Effector memory CD8-positive, alpha-beta T cell (primary cell): ENCODE data around the gene NAPA.

Experiments
- ATAC-seq: fragments of 150-1000 bp; cut with Tn5 transposase; replicated peaks from 2 replicates; pipeline ENCODE4 v1.10.0; 2021; ENCODE audit warnings: mild to moderate bottlenecking, moderate library complexity
- DNase-seq, 3 experiments: peaks; one replicate each; pipeline ENCODE4 v3.0.0; 2021
- H3K27ac Mint-ChIP-seq, 2 donors: one replicate each; pipeline ENCODE4 v1.8.0; 2022; ENCODE audit warnings: mild to moderate bottlenecking in 2 of 2, mixed read lengths in 2 of 2, moderate library complexity in 2 of 2
- H3K27me3 Mint-ChIP-seq, 2 donors: one replicate each; pipeline ENCODE4 v1.8.0; 2022; ENCODE audit warnings: mixed read lengths in 2 of 2
- H3K36me3 Mint-ChIP-seq: one replicate; pipeline ENCODE4 v1.8.0; 2022; ENCODE audit warnings: mild to moderate bottlenecking, moderate library complexity, mixed read lengths; ENCODE audit not compliant: insufficient read depth
- H3K4me1 Mint-ChIP-seq, 2 donors: one replicate each; pipeline ENCODE4 v1.8.0; 2022; ENCODE audit warnings: low read depth in 2 of 2, mixed read lengths in 2 of 2
- H3K4me3 Mint-ChIP-seq, 2 donors: one replicate each; pipeline ENCODE4 v1.8.0; 2022; ENCODE audit warnings: mild to moderate bottlenecking in 2 of 2, mixed read lengths in 2 of 2, moderate library complexity in 2 of 2
- H3K9me3 Mint-ChIP-seq, 2 donors: one replicate each; pipeline ENCODE4 v1.8.0; 2022; ENCODE audit warnings: mixed read lengths in 2 of 2

The NAPA gene

DNA sequence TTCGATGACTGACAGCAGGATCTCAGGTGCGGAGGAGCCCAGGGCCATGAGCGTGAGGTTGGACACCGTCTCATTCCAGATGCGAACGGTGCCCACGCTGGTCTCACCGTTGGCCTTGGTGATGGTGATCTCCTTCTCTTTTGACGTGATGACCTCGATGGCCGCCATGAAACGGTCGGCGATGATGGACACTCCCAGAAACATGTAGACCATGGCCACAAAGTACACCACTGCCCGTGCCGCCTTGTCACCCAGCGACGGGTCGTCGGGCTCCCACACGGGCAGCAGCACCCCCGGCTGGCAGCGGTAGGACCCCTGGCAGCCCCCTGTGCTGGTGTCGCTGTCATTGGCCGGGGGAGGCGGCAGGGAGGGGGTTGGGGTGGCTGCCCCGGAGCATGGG lies 48.9 kb downstream of the NAPA start:
- ATAC-seq, result no peak
- H3K9me3 Mint-ChIP-seq, result no peaks in the 10 kb centered on the region
- peaks cover 37 to 69% of the 10 kb centered on the region in 2 donors for H3K27me3 Mint-ChIP-seq
- no peak overlapping the region for H3K27ac Mint-ChIP-seq
- H3K4me3 Mint-ChIP-seq, result no peak overlapping the region
- no peak for DNase-seq
- H3K4me1 Mint-ChIP-seq, result peaks cover 4 to 7% of the 10 kb centered on the region in 2 donors
- H3K36me3 Mint-ChIP-seq, result peaks cover under 1% of the 10 kb centered on the region

DNA sequence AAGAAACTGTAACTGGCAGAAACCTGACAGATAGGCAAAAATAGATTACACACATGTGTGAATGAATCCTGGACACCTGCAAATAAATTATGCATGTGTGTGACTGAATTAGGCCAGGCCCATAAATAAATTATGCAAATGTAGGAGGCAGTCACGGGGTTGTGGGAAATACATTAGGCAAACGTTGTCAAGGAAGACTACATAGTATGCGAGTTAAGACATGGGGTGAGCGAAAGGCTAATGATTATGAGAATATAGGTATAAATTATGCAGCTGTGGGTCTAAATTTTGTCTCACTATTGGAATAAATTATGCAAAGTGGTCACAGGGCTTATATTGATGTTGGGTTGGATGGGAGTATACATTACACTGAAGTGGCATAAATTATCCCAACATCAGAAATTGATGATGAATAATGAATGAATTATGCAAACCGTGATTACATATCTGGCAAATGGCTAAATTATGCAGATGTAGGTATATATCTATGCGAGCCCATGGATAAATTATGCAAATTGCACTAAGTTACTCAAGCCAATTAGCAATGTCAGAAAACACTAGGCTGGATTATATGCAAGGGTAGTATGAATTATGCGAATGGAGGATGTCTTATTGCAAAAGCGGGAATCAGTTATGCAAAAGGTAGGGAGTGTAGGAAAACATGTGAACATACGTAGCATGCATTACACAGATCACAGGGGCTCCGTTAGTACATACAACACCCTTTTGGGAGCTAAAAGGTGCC lies 50.0 kb downstream of the NAPA start:
- H3K9me3 Mint-ChIP-seq, result no peaks in the 10 kb centered on the region
- H3K27me3 Mint-ChIP-seq, result peaks cover 26 to 58% of the 10 kb centered on the region in 2 donors
- no peak overlapping the region for H3K27ac Mint-ChIP-seq
- H3K36me3 Mint-ChIP-seq, result no peaks in the 10 kb centered on the region
- DNase-seq (no peak), ATAC-seq (no peak)
- H3K4me1 Mint-ChIP-seq, result peaks cover 0 to 4% of the 10 kb centered on the region in 2 donors
- H3K4me3 Mint-ChIP-seq, result no peak overlapping the region

DNA sequence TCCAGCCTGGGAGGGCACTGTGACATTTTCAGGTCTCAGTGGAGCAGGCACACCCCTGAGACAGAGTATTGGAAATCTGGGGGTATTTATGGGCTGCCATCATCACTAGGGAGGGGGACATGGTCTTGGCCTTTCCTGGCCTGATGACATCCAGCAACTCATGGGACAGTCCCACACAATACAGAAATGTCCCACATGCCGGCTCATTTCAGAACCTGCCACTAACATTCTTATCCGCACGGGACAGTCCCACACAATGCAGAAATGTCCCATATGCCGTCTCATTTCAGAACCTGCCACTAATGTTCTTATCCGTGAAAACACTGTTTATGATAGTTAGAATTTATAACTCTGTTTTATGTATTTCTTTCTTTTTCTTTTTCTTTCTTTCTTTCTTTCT lies 53.0 kb downstream of the NAPA start:
- H3K36me3 Mint-ChIP-seq, result no peaks in the 10 kb centered on the region
- H3K4me3 Mint-ChIP-seq, result no peak overlapping the region
- ATAC-seq (no peak), DNase-seq (no peak)
- H3K9me3 Mint-ChIP-seq, result no peaks in the 10 kb centered on the region
- H3K27me3 Mint-ChIP-seq, result peaks cover 6 to 30% of the 10 kb centered on the region in 2 donors
- no peak overlapping the region for H3K27ac Mint-ChIP-seq
- peaks cover 0 to 2% of the 10 kb centered on the region in 2 donors for H3K4me1 Mint-ChIP-seq

DNA sequence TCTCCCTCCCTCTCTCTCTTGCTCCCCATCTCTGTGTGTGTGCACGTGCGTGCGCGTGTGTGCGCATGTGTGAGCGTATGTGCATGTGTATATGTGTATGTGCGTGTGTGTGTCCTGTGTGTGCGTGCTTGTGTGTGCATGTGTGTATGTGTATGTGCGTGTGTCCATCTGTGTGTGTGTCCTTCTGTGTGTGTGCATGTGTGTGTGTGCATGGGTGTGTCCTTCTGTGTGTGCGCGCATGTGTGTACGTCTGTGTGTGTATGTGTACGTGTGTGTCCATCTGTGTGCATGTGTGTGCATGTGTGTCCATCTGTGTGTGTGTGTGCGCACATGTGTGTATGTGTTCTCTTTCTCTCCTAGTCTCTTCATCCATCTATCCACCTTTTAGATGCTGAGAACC lies 55.4 kb downstream of the NAPA start:
- Mint-ChIP-seq H3K36me3 (no peaks in the 10 kb centered on the region), H3K27ac (no peak overlapping the region), H3K4me3 (no peak overlapping the region), H3K4me1 (peaks cover 0 to 2% of the 10 kb centered on the region in 2 donors), H3K27me3 (peaks cover 23 to 27% of the 10 kb centered on the region in 2 donors), H3K9me3 (no peaks in the 10 kb centered on the region)
- DNase-seq (no peak), ATAC-seq (no peak)

DNA sequence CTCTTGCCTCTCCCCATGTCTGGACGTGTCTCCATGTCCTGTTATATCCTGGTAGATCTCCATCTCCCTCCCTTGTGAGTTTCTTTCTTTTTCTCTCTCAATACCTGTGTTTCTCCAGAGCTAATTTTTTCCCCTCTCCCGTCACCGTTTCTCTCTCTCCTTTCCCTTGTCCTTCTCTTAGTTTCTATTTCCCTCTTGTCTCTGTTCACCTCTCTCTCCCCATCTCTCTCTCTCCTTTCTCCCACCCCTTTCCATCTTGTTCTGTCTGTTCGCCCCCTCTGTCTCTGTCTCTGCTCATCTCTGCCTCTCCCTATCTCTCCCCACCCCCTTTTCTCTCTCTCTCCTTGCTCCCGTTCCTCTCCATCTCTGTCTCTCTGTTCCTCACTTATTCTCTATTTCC lies 56.2 kb downstream of the NAPA start:
- Mint-ChIP-seq H3K36me3 (no peaks in the 10 kb centered on the region), H3K9me3 (no peaks in the 10 kb centered on the region), H3K27me3 (peaks cover 27 to 28% of the 10 kb centered on the region in 2 donors), H3K4me3 (no peak overlapping the region), H3K27ac (no peak overlapping the region), H3K4me1 (peaks cover 0 to 2% of the 10 kb centered on the region in 2 donors)
- DNase-seq, result no peak
- no peak for ATAC-seq

DNA sequence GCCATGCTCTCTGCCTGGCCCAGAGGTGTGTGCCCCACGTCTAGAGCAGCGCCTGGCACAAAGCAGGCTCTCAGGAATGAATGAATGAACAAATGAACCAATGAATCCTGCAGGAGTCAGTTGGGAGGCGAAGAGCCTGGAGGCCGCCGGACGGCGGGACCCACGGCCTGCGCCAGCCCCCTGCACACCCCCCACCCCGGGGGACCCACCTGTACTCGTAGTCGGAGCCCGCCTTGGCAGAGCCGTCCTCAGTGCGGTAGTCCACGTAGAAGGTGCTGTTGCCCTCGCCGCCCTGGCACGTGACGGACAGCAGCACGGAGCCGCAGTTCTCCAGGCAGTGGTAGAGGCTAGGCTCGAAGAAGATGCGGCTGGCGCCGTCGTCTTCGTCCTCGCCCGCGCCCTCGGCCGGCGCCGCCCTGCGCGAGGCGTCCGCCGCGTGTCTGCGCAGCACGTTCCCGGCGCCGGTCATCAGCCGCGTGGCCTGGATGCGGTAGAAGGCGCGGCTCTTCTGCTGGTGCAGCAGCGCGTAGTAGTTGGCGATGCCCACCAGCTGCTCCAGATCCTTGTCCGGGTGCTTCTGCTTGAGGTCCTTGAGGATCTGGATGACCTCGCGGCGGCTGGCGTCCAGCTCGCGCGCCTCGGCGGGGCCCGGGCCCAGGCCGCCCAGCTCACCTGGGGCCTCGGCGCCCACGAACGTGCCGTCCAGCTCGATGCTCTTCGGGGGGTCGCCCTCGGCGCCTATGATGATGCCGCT lies 58.0 kb downstream of the NAPA start:
- peaks cover 0 to 2% of the 10 kb centered on the region in 2 donors for H3K4me1 Mint-ChIP-seq
- H3K9me3 Mint-ChIP-seq, result no peaks in the 10 kb centered on the region
- DNase-seq (no peak), ATAC-seq (no peak)
- H3K4me3 Mint-ChIP-seq, result no peak overlapping the region
- H3K27me3 Mint-ChIP-seq, result peaks cover 27 to 30% of the 10 kb centered on the region in 2 donors
- no peak overlapping the region for H3K27ac Mint-ChIP-seq
- no peaks in the 10 kb centered on the region for H3K36me3 Mint-ChIP-seq

DNA sequence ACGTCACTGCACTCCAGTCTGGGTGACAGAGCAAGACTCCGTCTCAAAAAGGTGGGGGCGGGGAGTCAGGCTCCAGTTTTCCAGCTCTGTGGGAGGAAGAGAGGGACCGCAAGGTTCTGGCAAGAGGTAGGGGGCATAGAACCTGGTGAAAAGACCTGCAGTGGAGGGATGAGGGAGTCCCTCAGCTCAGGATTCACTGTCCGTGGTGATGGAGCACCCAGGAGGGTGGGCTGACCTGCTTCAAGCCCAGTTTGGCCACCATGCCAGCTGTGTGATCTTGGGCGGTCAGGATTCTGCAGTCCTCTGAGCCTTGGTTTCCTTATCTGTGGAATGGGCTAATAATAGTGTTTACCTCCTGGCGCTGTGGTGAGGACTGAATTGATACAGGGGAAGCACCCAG lies 64.4 kb downstream of the NAPA start:
- DNase-seq, result no peak

DNA sequence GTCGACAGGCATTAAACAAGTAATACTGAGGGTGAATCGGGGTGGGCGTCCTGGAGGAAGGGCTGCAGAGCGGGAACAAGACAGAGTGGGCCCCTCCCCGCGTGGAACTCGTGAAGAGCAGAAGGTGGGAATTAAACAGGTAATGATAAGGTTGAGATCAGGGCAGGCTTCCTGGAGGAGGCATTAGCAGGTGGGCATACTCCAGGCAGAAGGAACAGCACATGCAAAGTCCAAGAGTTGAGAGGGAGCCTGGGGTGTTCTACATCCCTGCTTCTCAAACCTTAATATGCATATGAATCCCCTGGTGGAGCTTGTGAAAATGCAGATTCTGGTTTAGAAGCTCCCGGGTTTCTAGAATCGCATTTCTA lies 66.5 kb downstream of the NAPA start:
- Mint-ChIP-seq H3K4me1 (peaks cover 34 to 38% of the 10 kb centered on the region in 2 donors), H3K27me3 (peaks cover 62 to 82% of the 10 kb centered on the region in 2 donors)

More for the DNA sequence above, 64.4 kb downstream of the NAPA start:
- Mint-ChIP-seq H3K4me3 (no peak overlapping the region), H3K9me3 (no peaks in the 10 kb centered on the region), H3K27ac (no peak overlapping the region), H3K27me3 (peaks cover 55 to 76% of the 10 kb centered on the region in 2 donors), H3K4me1 (peaks cover 17% of the 10 kb centered on the region in 2 donors), H3K36me3 (peaks cover 3% of the 10 kb centered on the region)
- no peak for ATAC-seq

DNA sequence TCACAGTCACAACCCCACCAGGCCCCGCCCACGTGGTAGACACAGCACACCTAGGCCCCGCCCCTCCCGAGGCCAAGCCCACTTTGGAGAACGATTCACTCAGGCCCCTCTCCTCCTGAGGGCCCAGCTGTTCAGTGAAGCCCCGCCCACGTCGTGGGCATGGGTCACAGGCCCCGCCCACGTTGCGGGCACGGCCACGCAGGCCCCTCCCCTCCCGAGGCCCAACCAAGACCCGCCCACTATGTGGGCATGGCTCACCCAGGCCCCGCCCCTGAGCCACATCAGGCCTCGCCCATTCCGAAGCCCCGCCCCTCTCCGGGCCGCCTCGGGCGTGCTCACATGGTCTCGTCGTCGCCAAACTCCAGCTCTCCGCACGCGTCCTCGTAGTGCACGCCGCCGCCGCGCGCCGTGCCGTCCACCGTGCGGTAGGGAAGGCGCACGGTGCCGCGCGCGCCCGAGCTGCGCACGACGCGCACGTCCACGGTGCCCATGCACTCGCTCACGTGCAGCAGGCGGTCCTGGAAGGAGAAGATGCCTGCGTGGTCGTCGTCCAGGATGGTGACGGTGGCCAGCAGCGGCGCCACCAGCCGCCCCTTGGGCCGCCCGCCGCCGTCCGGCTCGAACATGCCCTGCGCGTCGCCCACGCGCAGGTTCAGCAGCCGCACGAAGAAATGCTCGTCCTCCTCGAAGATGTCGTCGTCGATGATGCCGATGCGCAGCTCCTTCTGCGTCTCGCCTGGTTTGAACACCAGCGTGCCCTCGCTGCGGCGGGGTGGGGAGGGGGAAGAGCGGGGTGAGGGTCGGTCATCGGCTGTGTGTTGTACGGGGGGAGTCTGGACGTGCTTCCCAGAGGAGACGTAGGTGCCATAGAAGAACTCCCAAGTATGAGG lies 67.1 kb downstream of the NAPA start:
- Mint-ChIP-seq H3K36me3 (peaks cover 11% of the 10 kb centered on the region), H3K27ac (no peak overlapping the region), H3K27me3 (peaks cover 68 to 88% of the 10 kb centered on the region in 2 donors), H3K4me3 (peak overlapping the region; percentile 37 to 56), H3K9me3 (peaks cover 0 to 1% of the 10 kb centered on the region in 2 donors), H3K4me1 (peaks cover 38 to 44% of the 10 kb centered on the region in 2 donors)
- ATAC-seq (peak; percentile 38), DNase-seq (peak; percentile 37 to 49 (median 37))

More for the DNA sequence above, 66.5 kb downstream of the NAPA start:
- no peak for ATAC-seq
- no peak overlapping the region for H3K4me3 Mint-ChIP-seq
- H3K36me3 Mint-ChIP-seq, result peaks cover 11% of the 10 kb centered on the region
- H3K27ac Mint-ChIP-seq, result no peak overlapping the region
- H3K9me3 Mint-ChIP-seq, result peaks cover 0 to 1% of the 10 kb centered on the region in 2 donors
- no peak for DNase-seq

DNA sequence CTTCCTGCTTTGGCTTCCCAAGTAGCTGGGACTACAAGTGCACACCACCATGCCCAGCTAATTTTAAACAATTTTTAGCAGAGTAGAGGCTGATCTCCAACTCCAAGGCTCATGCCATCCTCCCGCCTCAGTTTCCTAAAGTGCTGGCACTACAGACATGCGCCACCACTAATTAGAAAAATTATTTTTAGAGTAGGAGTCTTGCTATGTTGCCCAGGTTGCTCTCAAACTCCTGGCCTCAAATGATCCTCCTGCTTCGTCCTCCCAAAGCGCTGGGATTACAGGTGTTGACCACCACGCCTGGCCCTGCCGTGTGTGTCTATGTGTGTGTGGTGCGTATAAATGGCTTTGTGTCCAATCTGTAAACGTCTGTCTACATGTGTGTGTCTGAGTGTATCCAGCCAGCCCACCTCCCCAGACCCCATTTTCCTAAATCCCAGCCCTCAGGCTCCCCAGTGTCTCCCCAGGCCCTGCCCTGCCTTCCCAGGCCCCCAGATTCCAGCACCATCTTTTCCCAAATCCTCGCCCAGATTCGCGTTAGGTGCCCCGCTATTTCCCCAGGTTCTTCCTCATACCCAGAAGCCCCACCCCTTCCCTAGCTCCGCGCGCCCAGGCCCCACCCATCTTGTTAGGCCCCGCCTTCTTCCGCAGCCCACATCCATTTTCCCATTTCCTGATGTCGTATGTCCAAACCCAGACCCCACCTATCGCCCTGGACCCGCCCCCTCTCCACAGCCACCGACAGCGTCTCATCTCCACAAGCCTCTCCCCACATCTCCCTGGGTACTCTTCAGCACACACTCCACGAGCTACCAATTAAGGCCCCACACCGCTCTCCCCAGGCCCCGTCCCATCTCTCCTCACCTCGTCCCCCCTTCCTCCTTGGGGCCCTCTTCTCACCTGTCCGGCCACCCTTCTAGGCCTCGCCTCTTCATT lies 68.1 kb downstream of the NAPA start:
- H3K36me3 Mint-ChIP-seq, result peaks cover 13% of the 10 kb centered on the region
- DNase-seq (no peak), ATAC-seq (no peak)
- peaks cover 76 to 94% of the 10 kb centered on the region in 2 donors for H3K27me3 Mint-ChIP-seq
- H3K9me3 Mint-ChIP-seq, result peaks cover 0 to 1% of the 10 kb centered on the region in 2 donors
- H3K27ac Mint-ChIP-seq, result peak overlapping the region in 1 of 2 donors; percentile 22
- H3K4me3 Mint-ChIP-seq, result peak overlapping the region; percentile 56 to 77
- peaks cover 38 to 44% of the 10 kb centered on the region in 2 donors for H3K4me1 Mint-ChIP-seq

DNA sequence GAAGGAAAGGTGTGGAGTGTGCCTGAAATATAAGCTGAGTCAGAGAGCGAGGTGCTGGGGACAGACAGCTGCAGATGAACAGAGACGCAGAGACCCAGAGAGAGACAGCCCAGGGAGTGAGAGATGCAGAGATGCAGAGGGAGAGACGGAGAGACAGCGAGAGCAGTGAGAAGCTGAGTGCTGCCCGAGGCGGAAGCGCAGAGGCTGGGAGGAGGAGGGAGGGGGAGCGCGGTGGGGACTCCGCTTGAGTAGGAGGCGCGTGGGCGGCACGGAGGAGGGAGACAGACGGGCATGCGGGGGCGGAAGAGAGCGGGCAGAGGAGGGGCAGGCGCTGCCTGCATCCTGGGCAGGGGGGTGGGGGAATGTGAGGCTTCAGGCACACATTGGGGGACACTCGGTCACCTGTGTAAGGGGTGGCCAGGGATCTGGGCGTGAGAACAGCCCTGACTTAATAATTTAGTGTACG lies 68.9 kb downstream of the NAPA start:
- DNase-seq (peak; percentile 60 to 65 (median 61)), ATAC-seq (peak; percentile 89)
- Mint-ChIP-seq H3K4me3 (peak overlapping the region; percentile 70 to 77), H3K27me3 (peaks cover 83 to 96% of the 10 kb centered on the region in 2 donors), H3K27ac (no peak overlapping the region), H3K4me1 (peaks cover 38 to 44% of the 10 kb centered on the region in 2 donors), H3K9me3 (peaks cover 0 to 1% of the 10 kb centered on the region in 2 donors), H3K36me3 (peaks cover 13% of the 10 kb centered on the region)

DNA sequence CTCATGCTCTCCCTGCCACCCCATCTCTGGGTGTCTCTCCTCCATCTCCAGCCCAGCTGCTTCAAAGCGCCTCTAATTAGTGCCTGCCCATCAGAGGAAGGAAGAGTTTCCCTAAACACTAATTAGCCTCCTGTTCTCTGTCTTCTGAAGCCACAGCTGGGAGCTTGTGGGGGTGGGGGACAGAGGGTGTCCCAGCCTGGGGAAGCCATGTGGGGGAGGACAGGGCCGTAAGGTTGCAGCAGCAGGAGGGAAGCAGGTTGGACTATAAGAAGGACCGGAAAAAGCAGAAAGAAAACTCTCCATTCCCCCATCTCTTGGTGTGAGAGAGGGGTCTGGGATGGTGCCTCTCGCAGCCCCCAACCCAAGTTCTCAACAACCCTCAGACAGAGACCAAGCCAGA lies 69.3 kb downstream of the NAPA start:
- DNase-seq, result no peak
- Mint-ChIP-seq H3K36me3 (peaks cover 13% of the 10 kb centered on the region), H3K27ac (no peak overlapping the region), H3K9me3 (peaks cover 0 to 1% of the 10 kb centered on the region in 2 donors), H3K4me3 (peak overlapping the region; percentile 70 to 77), H3K27me3 (peaks cover 86 to 98% of the 10 kb centered on the region in 2 donors), H3K4me1 (peaks cover 38 to 44% of the 10 kb centered on the region in 2 donors)
- no peak for ATAC-seq
